CD14-positive monocyte (primary cell): Measurements from ENCODE around the gene PLA2G4A. TPM values are rescaled to one million over a fixed set of nuclear protein-coding genes. Genes with fewer than 3 reads are reported as not detected.

Source experiments
- DNase-seq, 3 donors: peaks; one replicate each; pipeline ENCODE4 v3.0.0-alpha.2; 2011 to 2022
- H2AFZ ChIP-seq: 2 replicates; pipeline ENCODE4 v1.6.0; 2012; ENCODE audit warnings: mild to moderate bottlenecking, low read depth, low read length, inconsistent platforms; ENCODE audit not compliant: insufficient read depth, poor library complexity, severe bottlenecking
- H3K27ac ChIP-seq, 2 donors: 1 replicate in 1 of 2; 2 replicates in 1 of 2; pipeline ENCODE4 v1.5.1; 2012 to 2013; ENCODE audit warnings: low read length in 2 of 2, control low read depth in 1 of 2, inconsistent platforms in 1 of 2, low read depth in 1 of 2, mild to moderate bottlenecking in 1 of 2
- H3K27me3 ChIP-seq, 2 donors: one replicate each; pipeline versions ENCODE4 v1.6.0 to v1.6.1; 2011 to 2013; ENCODE audit warnings: low read length in 2 of 2; ENCODE audit not compliant: control insufficient read depth in 2 of 2, insufficient read depth in 2 of 2
- H3K36me3 ChIP-seq, 2 donors: replicated peaks in 1 of 2; 1 replicate in 1 of 2; 2 replicates in 1 of 2; pipeline versions ENCODE4 v1.5.1 to v1.6.1; 2012 to 2013; ENCODE audit warnings: low read length in 2 of 2, control low read depth in 1 of 2, inconsistent platforms in 1 of 2, mild to moderate bottlenecking in 1 of 2; ENCODE audit not compliant: insufficient read depth in 2 of 2, control insufficient read depth in 1 of 2
- H3K4me1 ChIP-seq, 2 donors: 1 replicate in 1 of 2; 2 replicates in 1 of 2; pipeline versions ENCODE4 v1.5.1 to v1.6.1; 2012 to 2013; ENCODE audit warnings: low read length in 2 of 2, control low read depth in 1 of 2, inconsistent platforms in 1 of 2, mild to moderate bottlenecking in 1 of 2, moderate library complexity in 1 of 2; ENCODE audit not compliant: insufficient read depth in 2 of 2, control insufficient read depth in 1 of 2
- H3K4me2 ChIP-seq: replicated peaks from 2 replicates; pipeline ENCODE3; 2012; ENCODE audit warnings: low read length, moderate library complexity, mild to moderate bottlenecking; ENCODE audit not compliant: poor library complexity, severe bottlenecking; ENCODE audit errors: extremely low read depth
- H3K4me3 ChIP-seq, 3 experiments: fragments of 200-600 bp in 1 of 3; sonication (generic) in 1 of 3; replicated peaks in 1 of 3; 1 replicate in 2 of 3; 2 replicates in 1 of 3; pipeline ENCODE4 v1.5.1; 2011 to 2013; ENCODE audit warnings: low read length in 3 of 3, mild to moderate bottlenecking in 3 of 3, control low read depth in 2 of 3, low read depth in 2 of 3, inconsistent platforms in 1 of 3, moderate library complexity in 1 of 3
- H3K79me2 ChIP-seq: 2 replicates; pipeline ENCODE4 v1.6.0; 2012; ENCODE audit warnings: mild to moderate bottlenecking, control low read depth, inconsistent platforms, low read length, moderate library complexity; ENCODE audit not compliant: insufficient read depth
- H3K9ac ChIP-seq: 2 replicates; pipeline ENCODE4 v1.6.0; 2017; ENCODE audit warnings: low read length, mild to moderate bottlenecking; ENCODE audit not compliant: insufficient read depth, poor library complexity, severe bottlenecking
- H3K9me3 ChIP-seq, 2 donors: replicated peaks in 1 of 2; 1 replicate in 1 of 2; 2 replicates in 1 of 2; pipeline versions ENCODE4 v1.5.1 to v1.6.1; 2012 to 2013; ENCODE audit warnings: low read length in 2 of 2, control low read depth in 1 of 2; ENCODE audit not compliant: control insufficient read depth in 1 of 2, insufficient read depth in 1 of 2
- H4K20me1 ChIP-seq: 2 replicates; pipeline ENCODE4 v1.6.0; 2012; ENCODE audit warnings: mild to moderate bottlenecking, low read length, control low read depth, moderate library complexity; ENCODE audit not compliant: insufficient read depth
- H3K27ac Mint-ChIP-seq, 7 donors: one replicate each; pipeline ENCODE4 v1.8.0; 2020; ENCODE audit warnings: mild to moderate bottlenecking in 7 of 7, mixed read lengths in 7 of 7, moderate library complexity in 6 of 7, inconsistent platforms in 2 of 7
- H3K27me3 Mint-ChIP-seq, 3 donors: one replicate each; pipeline ENCODE4 v1.8.0; 2021 to 2022; ENCODE audit warnings: low read depth in 3 of 3, mild to moderate bottlenecking in 3 of 3, mixed read lengths in 3 of 3, moderate library complexity in 3 of 3, inconsistent platforms in 1 of 3
- H3K36me3 Mint-ChIP-seq, 2 donors: one replicate each; pipeline ENCODE4 v1.8.0; 2020; ENCODE audit warnings: mixed read lengths in 2 of 2, inconsistent platforms in 1 of 2, mild to moderate bottlenecking in 1 of 2
- H3K4me1 Mint-ChIP-seq: one replicate; pipeline ENCODE4 v1.8.0; 2020; ENCODE audit warnings: mild to moderate bottlenecking, mixed read lengths
- H3K4me3 Mint-ChIP-seq, 2 donors: one replicate each; pipeline ENCODE4 v1.8.0; 2020; ENCODE audit warnings: mild to moderate bottlenecking in 2 of 2, mixed read lengths in 2 of 2, moderate library complexity in 1 of 2
- H3K9me3 Mint-ChIP-seq, 7 donors: one replicate each; pipeline ENCODE4 v1.8.0; 2020 to 2022; ENCODE audit warnings: mixed read lengths in 7 of 7, mild to moderate bottlenecking in 6 of 7, moderate library complexity in 6 of 7, inconsistent platforms in 2 of 7
- CTCF ChIP-seq: fragments of 200-600 bp; IDR thresholded peaks from one replicate; pipeline ENCODE4 v1.8.0; 2022; ENCODE audit warnings: antibody characterized with exemption, mild to moderate bottlenecking
- WGBS: methylation state at CpG from one replicate; pipeline ENCODE4 v1.1.5; 2013; ENCODE audit warnings: missing lambda C conversion rate; ENCODE audit not compliant: insufficient coverage; 5-methylcytosine and 5-hydroxymethylcytosine counted together
- intact Hi-C, 2 donors: fragments of 100-400 bp; cut with micrococcal nuclease; formaldehyde crosslinking; loops; one replicate each; pipeline versions ENCODE4 v1.15.0 to v1.15.1; 2023
- polyA plus RNA-seq, 3 donors: library from polyadenylated mRNA; depleted of rRNA in 1 of 3; unstranded in 2 of 3; stranded (reverse) in 1 of 3; fragments of 300-500 nt in 2 of 3; fragments of >200 nt in 1 of 3; fragmentation: Illumina TruSeq in 2 of 3; gene quantifications; 1 replicate in 2 of 3; 2 replicates in 1 of 3; pipeline ENCODE4 v1.2.3, GENCODE V29; 2012 to 2021

PLA2G4A gene
- polyA plus RNA-seq, 3 donors = 1.4 to 4.5 (median 4.1) TPM

GRCh38 chr1:186871784-186872183 is 43.0 kb downstream of the PLA2G4A start:
- peaks cover 40 to 41% of the 10 kb centered on the region in 2 donors for H3K36me3 Mint-ChIP-seq
- H3K9me3 ChIP-seq = no peaks in the 10 kb centered on the region

GRCh38 chr1:186872291-186872690 is 43.5 kb downstream of the PLA2G4A start:
- Histone ChIP-seq H3K9ac (no peak overlapping the region), H4K20me1 (no peaks in the 10 kb centered on the region), H3K36me3 (peaks cover 7 to 63% of the 10 kb centered on the region in 2 donors), H2AFZ (no peak overlapping the region), H3K4me3 (no peak overlapping the region), H3K27ac (no peak overlapping the region), H3K9me3 (no peaks in the 10 kb centered on the region), H3K27me3 (no peaks in the 10 kb centered on the region), H3K79me2 (peaks cover 20% of the 10 kb centered on the region), H3K4me2 (no peak overlapping the region), H3K4me1 (no peaks in the 10 kb centered on the region)
- H3K27me3 Mint-ChIP-seq = no peaks in the 10 kb centered on the region
- intact Hi-C loops = no loop called here
- no peak overlapping the region for H3K27ac Mint-ChIP-seq
- peaks cover 7% of the 10 kb centered on the region for H3K4me1 Mint-ChIP-seq
- WGBS = 100% methylated on average over 3 of the region's 5 CpGs
- peaks cover 39 to 42% of the 10 kb centered on the region in 2 donors for H3K36me3 Mint-ChIP-seq
- H3K9me3 Mint-ChIP-seq = peaks cover 0 to 3% (median 0%) of the 10 kb centered on the region in 7 donors
- no peak for DNase-seq
- TF ChIP-seq CTCF = no peak
- no peak overlapping the region for H3K4me3 Mint-ChIP-seq

More at GRCh38 chr1:186871784-186872183, 43.0 kb downstream of the PLA2G4A start:
- intact Hi-C loops = no loop called here
- peaks cover 6 to 58% of the 10 kb centered on the region in 2 donors for H3K36me3 ChIP-seq
- no peak overlapping the region for H3K4me3 ChIP-seq
- TF ChIP-seq CTCF = no peak
- no peak overlapping the region for H3K27ac ChIP-seq
- no CpG with 5 or more reads among the region's 1 CpG for WGBS
- Mint-ChIP-seq H3K4me1 (peaks cover 7% of the 10 kb centered on the region), H3K27ac (no peak overlapping the region), H3K9me3 (peaks cover 0 to 3% (median 0%) of the 10 kb centered on the region in 7 donors), H3K27me3 (no peaks in the 10 kb centered on the region), H3K4me3 (no peak overlapping the region)
- no peaks in the 10 kb centered on the region for H3K4me1 ChIP-seq
- H4K20me1 ChIP-seq = no peaks in the 10 kb centered on the region
- H3K27me3 ChIP-seq = no peaks in the 10 kb centered on the region
- no peak overlapping the region for H3K4me2 ChIP-seq
- no peak overlapping the region for H2AFZ ChIP-seq
- no peak overlapping the region for H3K9ac ChIP-seq
- no peak for DNase-seq
- H3K79me2 ChIP-seq = peaks cover 24% of the 10 kb centered on the region
